HEK293 (cell line): ENCODE data around the gene CFP.

Experiments used
- ELK4 ChIP-seq: IDR thresholded peaks from 2 replicates; pipeline ENCODE4 v1.6.1; 2011; ENCODE audit warnings: mild to moderate bottlenecking, low read depth, low read length, borderline replicate concordance
- ZNF335 ChIP-seq: fragments of 450-650 bp; formaldehyde crosslinking; conservative IDR thresholded peaks from 2 replicates; pipeline ENCODE4 v1.5.1; 2016; ENCODE audit warnings: missing biosample characterization, missing genetic modification characterization
- ZNF658 ChIP-seq: fragments of 450-650 bp; formaldehyde crosslinking; IDR thresholded peaks from 2 replicates; pipeline ENCODE4; 2016; ENCODE audit warnings: missing biosample characterization, missing genetic modification characterization

DNA sequence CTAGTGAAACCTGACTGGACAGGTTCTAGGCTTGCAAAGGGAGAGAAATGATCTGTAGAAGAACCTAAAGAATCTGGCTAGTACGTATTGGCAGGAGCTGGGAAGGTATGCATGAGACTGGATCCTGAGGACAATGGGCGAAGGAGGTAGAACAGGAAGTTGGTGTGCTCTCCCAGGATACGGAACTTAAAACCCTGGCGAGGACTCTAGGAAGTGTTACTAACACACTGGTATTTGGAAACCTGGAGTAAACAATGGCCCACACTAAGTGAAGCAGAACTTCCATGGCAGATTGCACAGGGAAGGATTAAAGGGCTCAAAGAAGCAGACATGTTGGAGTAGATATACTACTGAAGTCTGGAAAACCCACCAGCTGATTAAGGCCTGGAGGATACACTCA lies 19.2 kb downstream of the CFP start:
- TF ChIP-seq ZNF658 (tag by site-specific recombination), result no peak
- no peak for TF ChIP-seq ELK4
- no peak for TF ChIP-seq ZNF335 (tag by site-specific recombination)
